Skin of body (tissue), 2 donors: ENCODE data around the gene B4GALT2. TPM values are rescaled to one million over a fixed set of nuclear protein-coding genes. Genes with fewer than 3 reads are reported as not detected.

Experiments
- DNase-seq: peaks from one replicate; lab custom pipeline; 2025; lab: John Stamatoyannopoulos, UW
- total RNA-seq: library from RNA; depleted of rRNA; stranded (reverse); fragments of >200 nt; gene quantifications from one replicate; pipeline ENCODE4 v1.2.3, GENCODE V29; 2014

B4GALT2 gene
- total RNA-seq, 1 donor from 2014 or later: 20.8 TPM

GRCh38 chr1:43946236-43947060, 32.6 kb upstream of the B4GALT2 start, which contains the start of gene IPO13:
Gene IPO13 (plus strand): TSS chr1:43946950. CDS start chr1:43947601, 651 bp downstream.
- DNase-seq: peak; percentile 94

- no peak for DNase-seq
Measured at GRCh38 chr1:43947061-43947873, 31.7 kb upstream of the B4GALT2 start.

DNA sequence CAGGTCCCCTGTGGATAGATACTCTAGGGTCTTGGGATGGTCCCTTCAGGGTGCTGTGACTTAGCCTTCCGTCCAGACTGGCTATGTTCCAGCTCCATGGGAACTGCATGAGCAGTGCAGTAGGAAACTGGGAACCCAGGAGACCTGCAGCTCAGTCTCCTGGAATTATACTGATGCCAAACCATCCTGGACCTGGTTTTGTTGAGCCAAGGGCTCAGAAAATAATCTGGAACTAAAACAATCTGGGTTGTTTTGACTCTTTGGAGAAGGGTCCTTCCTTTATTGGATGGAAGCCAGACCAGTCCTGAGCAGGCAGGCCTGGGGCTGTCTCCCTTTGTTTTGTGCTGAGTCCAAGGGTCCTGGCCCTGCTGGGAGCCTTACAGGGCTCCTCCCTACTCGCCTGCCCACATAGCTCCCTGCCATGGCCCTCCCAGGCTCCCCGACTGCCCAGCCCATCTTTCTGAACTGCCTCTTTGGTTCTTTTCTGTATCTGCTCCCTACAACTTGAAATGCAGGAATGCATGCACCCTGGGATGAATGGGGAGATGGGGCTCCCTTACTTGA, 31.1 kb upstream of the B4GALT2 start:
- no peak for DNase-seq

DNA sequence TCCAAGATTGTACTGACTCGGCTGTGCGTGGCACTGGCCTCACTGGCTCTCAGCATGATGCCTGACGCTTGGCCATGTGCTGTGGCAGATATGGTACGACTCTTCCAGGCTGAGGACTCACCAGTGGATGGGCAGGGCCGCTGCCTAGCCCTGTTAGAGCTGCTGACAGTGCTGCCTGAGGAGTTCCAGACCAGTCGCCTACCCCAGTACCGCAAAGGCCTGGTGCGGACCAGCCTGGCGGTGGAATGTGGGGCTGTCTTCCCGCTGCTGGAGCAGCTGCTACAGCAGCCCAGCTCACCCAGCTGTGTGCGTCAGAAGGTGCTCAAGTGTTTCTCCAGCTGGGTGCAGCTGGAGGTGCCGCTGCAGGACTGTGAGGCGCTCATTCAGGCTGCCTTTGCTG, 29.3 kb upstream of the B4GALT2 start:
- DNase-seq: no peak

GRCh38 chr1:43951021-43951985, 27.7 kb upstream of the B4GALT2 start:
- no peak for DNase-seq

GRCh38 chr1:43952731-43953346, 26.2 kb upstream of the B4GALT2 start:
- DNase-seq: no peak

- no peak for DNase-seq
Measured at GRCh38 chr1:43953361-43953760, 25.6 kb upstream of the B4GALT2 start.

- no peak for DNase-seq
Measured at GRCh38 chr1:43954036-43954435, 25.0 kb upstream of the B4GALT2 start.

DNA sequence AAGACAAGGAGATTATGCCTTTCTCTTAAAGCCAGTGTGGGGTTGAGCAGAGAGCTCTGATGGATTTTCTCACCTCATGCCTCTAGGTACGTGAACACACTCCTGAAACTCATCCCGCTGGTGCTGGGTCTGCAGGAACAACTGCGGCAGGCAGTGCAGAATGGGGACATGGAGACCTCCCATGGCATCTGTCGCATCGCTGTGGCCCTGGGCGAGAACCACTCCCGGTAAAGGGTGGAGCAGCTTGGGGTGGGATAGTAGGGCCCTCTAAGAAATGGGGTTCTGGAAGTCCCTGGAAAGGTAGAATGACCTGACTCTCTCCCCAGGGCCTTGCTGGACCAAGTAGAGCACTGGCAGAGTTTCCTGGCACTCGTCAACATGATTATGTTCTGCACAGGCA, 22.8 kb upstream of the B4GALT2 start:
- no peak for DNase-seq

- DNase-seq: no peak
Measured at GRCh38 chr1:43957407-43958040, 21.5 kb upstream of the B4GALT2 start.

GRCh38 chr1:43958351-43959255, 20.4 kb upstream of the B4GALT2 start:
- no peak for DNase-seq

GRCh38 chr1:43960798-43961197, 18.2 kb upstream of the B4GALT2 start:
- no peak for DNase-seq

GRCh38 chr1:43961692-43962091, 17.3 kb upstream of the B4GALT2 start:
- DNase-seq: no peak

DNA sequence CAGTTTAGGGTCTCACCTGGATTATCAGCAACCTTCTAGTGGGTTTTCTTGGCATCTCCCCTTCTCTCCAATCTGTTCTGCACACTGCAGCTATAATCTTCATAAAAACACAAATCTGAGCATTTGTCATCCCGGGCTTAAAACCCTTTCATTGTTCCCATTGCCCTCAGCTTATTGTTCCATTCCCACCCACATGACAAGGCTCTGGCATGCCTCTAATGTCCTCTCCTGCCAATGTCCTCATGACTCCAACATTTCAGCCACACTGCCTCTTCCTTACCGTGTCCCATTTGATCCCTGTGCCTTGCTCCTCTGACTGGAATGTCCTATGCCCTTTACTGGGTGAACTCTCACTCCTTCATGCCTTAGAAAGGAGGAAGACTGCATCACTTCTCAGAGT, 16.7 kb upstream of the B4GALT2 start:
- no peak for DNase-seq

GRCh38 chr1:43963006-43963405, 16.0 kb upstream of the B4GALT2 start:
- DNase-seq: no peak

DNA sequence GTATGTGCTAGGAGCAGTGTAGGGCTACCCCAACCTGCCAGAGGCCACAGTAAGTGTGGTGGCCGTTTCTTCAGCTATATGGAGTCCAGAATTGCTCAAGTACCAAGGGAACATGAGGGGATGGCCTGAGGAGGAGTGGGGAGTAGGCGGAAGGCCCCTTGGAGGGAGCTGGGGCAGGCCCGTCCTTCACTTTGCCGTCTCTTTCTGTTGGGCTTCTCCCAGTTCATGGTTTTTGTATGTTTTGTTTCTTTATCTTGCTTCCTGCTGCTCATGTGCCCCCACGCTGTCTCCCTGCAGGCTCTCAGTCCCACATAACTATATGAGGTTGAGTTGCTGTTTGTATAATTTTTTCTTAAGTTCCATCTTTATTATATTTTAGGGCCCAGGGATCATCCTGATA, 15.1 kb upstream of the B4GALT2 start:
- DNase-seq: no peak

DNA sequence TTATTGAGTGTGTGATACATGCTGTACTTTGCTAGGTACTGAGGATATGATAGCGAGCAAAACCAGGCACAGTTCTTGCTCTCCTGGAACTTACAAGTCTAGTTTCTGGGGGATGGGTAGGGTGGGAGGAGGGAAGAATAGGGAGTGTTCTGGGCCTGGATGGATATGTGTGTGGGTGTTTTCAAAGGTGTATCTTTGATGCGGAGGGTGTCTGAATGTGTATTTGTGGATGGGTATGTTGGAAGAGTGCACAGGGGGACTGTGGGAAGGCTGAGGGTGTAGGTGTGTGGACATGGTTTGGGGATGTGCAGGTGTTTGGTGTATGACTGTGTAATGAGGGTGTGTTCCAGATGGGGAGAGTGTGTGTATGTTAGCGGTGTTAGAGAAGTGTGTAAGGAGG, 13.7 kb upstream of the B4GALT2 start:
- DNase-seq: no peak

- DNase-seq: no peak
Measured at GRCh38 chr1:43968348-43968948, 10.6 kb upstream of the B4GALT2 start.

- no peak for DNase-seq
Measured at GRCh38 chr1:43969416-43969745, 9.6 kb upstream of the B4GALT2 start.
